Esophagus (tissue), 2 donors: ENCODE measurements around the gene PRDM10. TPM values are rescaled to one million over a fixed set of nuclear protein-coding genes. Genes with fewer than 3 reads are reported as not detected.

Experiments
- H3K27ac ChIP-seq, 2 donors: one replicate each; pipeline ENCODE4 v1.5.1; 2013; ENCODE audit warnings: low read depth in 2 of 2, mild to moderate bottlenecking in 2 of 2, inconsistent platforms in 1 of 2, low read length in 1 of 2, moderate library complexity in 1 of 2
- H3K27me3 ChIP-seq, 2 donors: one replicate each; pipeline ENCODE4 v1.6.1; 2013; ENCODE audit warnings: low read length in 2 of 2, control low read depth in 1 of 2, mild to moderate bottlenecking in 1 of 2; ENCODE audit not compliant: insufficient read depth in 2 of 2, control insufficient read depth in 1 of 2
- H3K36me3 ChIP-seq, 2 donors: one replicate each; pipeline ENCODE4 v1.6.1; 2013; ENCODE audit warnings: low read length in 1 of 2; ENCODE audit not compliant: control insufficient read depth in 2 of 2, insufficient read depth in 2 of 2
- H3K4me1 ChIP-seq, 2 donors: one replicate each; pipeline ENCODE4 v1.6.1; 2013; ENCODE audit warnings: low read length in 1 of 2; ENCODE audit not compliant: control insufficient read depth in 2 of 2, insufficient read depth in 2 of 2
- H3K4me3 ChIP-seq, 2 donors: one replicate each; pipeline ENCODE4 v1.5.1; 2013; ENCODE audit warnings: low read length in 2 of 2, mild to moderate bottlenecking in 2 of 2, low read depth in 1 of 2, moderate library complexity in 1 of 2
- H3K9me3 ChIP-seq, 2 donors: one replicate each; pipeline ENCODE4 v1.6.1; 2013; ENCODE audit warnings: mild to moderate bottlenecking in 2 of 2, low read depth in 1 of 2, low read length in 1 of 2, moderate library complexity in 1 of 2; ENCODE audit not compliant: control insufficient read depth in 2 of 2, insufficient read depth in 1 of 2
- whole genome bisulfite sequencing, 2 donors: extraction: QIAGEN DNeasy Blood & Tissue Kit; methylation state at CpG; one replicate each; pipeline ENCODE4 v1.1.7; 2013; 5-methylcytosine and 5-hydroxymethylcytosine counted together
- polyA plus RNA-seq, 2 donors: library from polyadenylated mRNA; stranded (reverse); fragments of 200-250 nt; gene quantifications; one replicate each; pipeline ENCODE4 v1.2.3, GENCODE V29; 2013
- donor health status: healthy with polysubstance abuse.
- donor health status: Bipolar disorder and iron deficiency.

PRDM10 gene
- polyA plus RNA-seq, 2 donors = 2.6 to 3.8 TPM

GRCh38 chr11:129985823-129986222, 16.8 kb downstream of the PRDM10 start:
- Histone ChIP-seq H3K4me3 (no peak overlapping the region), H3K27ac (no peak overlapping the region), H3K36me3 (peaks cover 0 to 3% of the 10 kb centered on the region in 2 donors), H3K9me3 (no peaks in the 10 kb centered on the region), H3K27me3 (no peaks in the 10 kb centered on the region), H3K4me1 (peaks cover 3 to 5% of the 10 kb centered on the region in 2 donors)
- 86 to 94% methylated on average over 3 of the region's 3 CpGs for WGBS, 2 donors

DNA sequence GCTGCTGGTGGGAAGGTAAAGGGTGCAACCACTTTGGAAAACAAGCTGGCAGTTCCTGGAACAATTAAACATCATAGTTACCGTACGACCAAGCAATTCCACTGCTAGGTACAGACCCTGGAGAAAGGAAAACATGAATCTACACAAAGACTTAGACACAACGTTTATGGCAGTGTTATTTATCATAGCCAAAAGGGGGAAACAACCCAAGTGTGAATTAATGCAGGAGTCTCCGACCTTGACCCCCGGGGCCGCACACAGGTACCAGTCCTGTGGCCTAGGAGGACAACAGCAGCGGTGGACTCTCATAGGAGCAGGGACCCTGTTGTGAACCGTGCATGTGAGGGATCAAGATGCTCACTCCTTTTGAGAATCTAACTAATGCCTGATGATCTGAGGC, 22.5 kb downstream of the PRDM10 start:
- H3K4me3 ChIP-seq = no peak overlapping the region
- H3K36me3 ChIP-seq = peaks cover 0 to 5% of the 10 kb centered on the region in 2 donors
- H3K27ac ChIP-seq = no peak overlapping the region
- no peaks in the 10 kb centered on the region for H3K27me3 ChIP-seq
- no peaks in the 10 kb centered on the region for H3K9me3 ChIP-seq
- peaks cover 0 to 8% of the 10 kb centered on the region in 2 donors for H3K4me1 ChIP-seq
- 84 to 88% methylated on average over 8 of the region's 8 CpGs for WGBS, 2 donors

GRCh38 chr11:129979046-129979605, 23.5 kb downstream of the PRDM10 start:
- WGBS, 2 donors = 82 to 90% methylated on average over 7 of the region's 7 CpGs

DNA sequence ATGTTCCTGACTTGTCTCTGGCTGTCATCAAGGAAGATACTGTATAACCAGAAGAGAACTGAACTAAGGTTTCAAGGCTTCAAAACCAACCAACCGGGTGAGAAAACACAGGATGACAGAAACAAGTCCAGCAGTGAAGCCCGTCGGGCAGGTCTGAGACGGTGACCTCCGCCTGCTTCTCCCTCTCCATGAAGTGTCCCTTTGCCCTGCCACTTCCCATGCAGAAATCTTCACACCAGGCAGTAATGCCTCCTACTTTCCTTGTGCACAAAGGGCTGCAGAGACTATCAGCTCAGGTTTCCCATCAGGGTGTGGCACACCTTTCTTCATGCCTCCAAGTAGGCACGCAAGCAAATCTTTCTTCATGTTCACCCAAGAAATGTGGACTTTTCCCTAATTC, 24.2 kb downstream of the PRDM10 start:
- Histone ChIP-seq H3K4me1 (peaks cover 0 to 8% of the 10 kb centered on the region in 2 donors), H3K36me3 (peaks cover 0 to 5% of the 10 kb centered on the region in 2 donors), H3K27ac (no peak overlapping the region), H3K9me3 (no peaks in the 10 kb centered on the region), H3K4me3 (no peak overlapping the region), H3K27me3 (no peaks in the 10 kb centered on the region)
- 92 to 97% methylated on average over 6 of the region's 6 CpGs for WGBS, 2 donors

More at GRCh38 chr11:129979046-129979605, 23.5 kb downstream of the PRDM10 start:
- Histone ChIP-seq H3K4me3 (no peak overlapping the region), H3K27me3 (no peaks in the 10 kb centered on the region), H3K9me3 (no peaks in the 10 kb centered on the region), H3K36me3 (peaks cover 0 to 5% of the 10 kb centered on the region in 2 donors), H3K4me1 (peaks cover 0 to 8% of the 10 kb centered on the region in 2 donors), H3K27ac (no peak overlapping the region)

- Histone ChIP-seq H3K36me3 (peaks cover 0 to 5% of the 10 kb centered on the region in 2 donors), H3K27me3 (no peaks in the 10 kb centered on the region), H3K4me1 (peaks cover 0 to 8% of the 10 kb centered on the region in 2 donors), H3K9me3 (no peaks in the 10 kb centered on the region), H3K27ac (no peak overlapping the region), H3K4me3 (no peak overlapping the region)
- 90 to 92% methylated on average over 6 of the region's 6 CpGs for WGBS, 2 donors
These were observed 26.3 kb downstream of the PRDM10 start for GRCh38 chr11:129976328-129976727.

GRCh38 chr11:129975543-129975942, 27.1 kb downstream of the PRDM10 start:
- Histone ChIP-seq H3K4me3 (no peak overlapping the region), H3K36me3 (peaks cover 0 to 5% of the 10 kb centered on the region in 2 donors), H3K27me3 (no peaks in the 10 kb centered on the region), H3K4me1 (peaks cover 0 to 8% of the 10 kb centered on the region in 2 donors), H3K27ac (no peak overlapping the region), H3K9me3 (no peaks in the 10 kb centered on the region)
- WGBS, 2 donors = 98 to 99% methylated on average over 2 of the region's 2 CpGs

DNA sequence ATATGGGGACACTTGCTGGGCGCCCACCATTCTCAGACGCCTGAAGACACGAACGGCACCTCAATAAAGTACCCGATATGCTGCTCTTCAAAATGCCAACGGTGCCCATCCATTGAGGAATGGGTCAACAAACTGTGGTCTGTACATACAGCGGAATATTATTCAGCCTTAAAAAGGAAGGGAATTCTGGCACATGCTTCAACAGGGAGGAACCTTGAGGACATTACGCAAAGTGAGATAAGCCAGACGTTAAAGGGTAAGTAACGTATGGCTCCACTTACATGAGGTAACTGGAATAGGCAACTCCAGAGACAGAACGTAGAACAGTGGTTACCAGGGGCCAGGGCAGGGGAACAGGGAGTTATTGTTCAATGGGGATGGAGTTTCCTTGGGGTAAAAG, 28.0 kb downstream of the PRDM10 start:
- Histone ChIP-seq H3K36me3 (peaks cover 0 to 5% of the 10 kb centered on the region in 2 donors), H3K9me3 (no peaks in the 10 kb centered on the region), H3K4me3 (no peak overlapping the region), H3K4me1 (peaks cover 0 to 8% of the 10 kb centered on the region in 2 donors), H3K27ac (no peak overlapping the region), H3K27me3 (no peaks in the 10 kb centered on the region)
- WGBS, 2 donors = 93 to 97% methylated on average over 11 of the region's 11 CpGs

DNA sequence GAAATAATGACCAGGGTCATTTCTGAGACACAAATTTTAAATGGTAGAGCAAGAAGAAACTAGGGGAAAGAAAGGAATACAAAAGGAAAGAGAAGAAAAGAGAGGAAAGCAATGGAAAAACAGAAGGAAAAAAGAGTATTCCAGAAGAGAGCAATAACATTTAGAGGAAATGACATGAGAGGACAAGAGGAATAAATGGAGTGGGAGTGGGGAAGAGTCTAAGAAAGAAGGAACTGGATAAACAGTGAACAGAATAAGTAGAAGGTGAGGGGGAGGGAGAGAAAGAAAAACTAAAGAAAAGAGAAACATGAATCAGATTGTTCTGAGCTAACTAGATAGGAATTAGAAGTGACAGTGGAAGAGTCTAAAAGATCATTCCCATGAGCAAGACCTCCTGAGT, 28.4 kb downstream of the PRDM10 start:
- H3K27me3 ChIP-seq = no peaks in the 10 kb centered on the region
- no peak overlapping the region for H3K27ac ChIP-seq
- peaks cover 0 to 8% of the 10 kb centered on the region in 2 donors for H3K4me1 ChIP-seq
- peaks cover 0 to 5% of the 10 kb centered on the region in 2 donors for H3K36me3 ChIP-seq
- no peaks in the 10 kb centered on the region for H3K9me3 ChIP-seq
- H3K4me3 ChIP-seq = no peak overlapping the region

- H3K4me1 ChIP-seq = peaks cover 0 to 8% of the 10 kb centered on the region in 2 donors
- peaks cover 0 to 2% of the 10 kb centered on the region in 2 donors for H3K36me3 ChIP-seq
- 69 to 81% methylated on average over 5 of the region's 5 CpGs for WGBS, 2 donors
- no peaks in the 10 kb centered on the region for H3K9me3 ChIP-seq
- H3K27ac ChIP-seq = no peak overlapping the region
- no peak overlapping the region for H3K4me3 ChIP-seq
- no peaks in the 10 kb centered on the region for H3K27me3 ChIP-seq
These were observed 28.8 kb downstream of the PRDM10 start for GRCh38 chr11:129973809-129974208.

DNA sequence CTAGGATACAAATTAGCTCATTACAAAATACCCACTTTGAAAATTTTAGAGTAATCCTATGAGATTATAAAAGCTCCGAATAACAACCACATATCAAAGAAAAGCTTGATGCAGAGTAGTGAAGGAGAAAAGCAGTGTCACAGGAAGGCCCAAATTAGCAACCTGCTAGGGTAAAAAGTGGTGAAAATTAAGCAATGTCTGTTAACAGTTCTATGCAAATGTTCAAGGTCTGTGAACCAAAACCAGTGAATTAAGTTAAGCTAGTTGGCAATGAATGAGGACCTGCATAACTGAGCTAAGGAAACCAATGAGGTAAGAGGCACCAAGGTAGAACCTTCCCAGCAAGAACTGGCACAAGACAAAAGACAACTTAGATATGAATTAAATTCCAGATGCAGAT, 29.6 kb downstream of the PRDM10 start:
- WGBS, 2 donors = 77 to 82% methylated on average over 1 of the region's 1 CpG

More for the DNA sequence above, 29.6 kb downstream of the PRDM10 start:
- no peaks in the 10 kb centered on the region for H3K9me3 ChIP-seq
- H3K36me3 ChIP-seq = peaks cover 0 to 2% of the 10 kb centered on the region in 2 donors
- H3K4me3 ChIP-seq = no peak overlapping the region
- no peaks in the 10 kb centered on the region for H3K27me3 ChIP-seq
- peaks cover 0 to 8% of the 10 kb centered on the region in 2 donors for H3K4me1 ChIP-seq
- H3K27ac ChIP-seq = no peak overlapping the region
